Endothelial cell of umbilical vein (primary cell): ENCODE measurements around the gene NWD2. TPM values are rescaled to one million over a fixed set of nuclear protein-coding genes. Genes with fewer than 3 reads are reported as not detected.

Experiments used
- BruUV-seq: library from RNA; stranded (reverse); fragments of 400-500 nt; replicated peaks from 2 replicates; lab custom pipeline; 2021; lab: Mats Ljungman, UMichigan
- CTCF ChIA-PET: fragments of 300-600, 350-600 bp; sonication (Branson Sonifier 250); formaldehyde crosslinking; loops from one replicate; lab custom pipeline; 2021; ENCODE audit warnings: antibody characterized with exemption, inconsistent platforms; lab: Charles Lee
- POLR2A ChIA-PET: fragments of 300-600, 350-600 bp; sonication (Branson Sonifier 250); formaldehyde crosslinking; loops from one replicate; lab custom pipeline; 2021; ENCODE audit warnings: antibody characterized with exemption, inconsistent platforms; lab: Charles Lee
- DNase-seq: peaks from one replicate; pipeline ENCODE4 v3.0.0-alpha.2; 2011; ENCODE audit warnings: low read depth, low spot score
- FAIRE-seq: peaks from 2 replicates; lab custom pipeline; 2011; peaks lifted over from hg19 to GRCh38; lab: Jason Lieb, UNC
- H2AFZ ChIP-seq: 2 replicates; pipeline ENCODE4 v1.6.0; 2012; ENCODE audit warnings: low read depth, low read length, control low read depth, inconsistent platforms
- H3K27ac ChIP-seq: 2 replicates; pipeline ENCODE4 v1.5.1; 2011; ENCODE audit warnings: low read depth, mild to moderate bottlenecking, control low read depth, low read length, moderate library complexity; ENCODE audit not compliant: insufficient read depth
- H3K27me3 ChIP-seq, 2 experiments: 2 replicates each; pipeline versions ENCODE4 v1.6.0 to v1.6.1; 2011; ENCODE audit warnings: low read length in 2 of 2, mixed read lengths in 1 of 2; ENCODE audit not compliant: control insufficient read depth in 2 of 2, insufficient read depth in 2 of 2
- H3K36me3 ChIP-seq, 2 experiments: 2 replicates in 1 of 2; 3 replicates in 1 of 2; pipeline ENCODE4 v1.5.1; 2011; ENCODE audit warnings: low read length in 2 of 2, mild to moderate bottlenecking in 1 of 2, moderate library complexity in 1 of 2; ENCODE audit not compliant: control insufficient read depth in 2 of 2, insufficient read depth in 2 of 2; ENCODE audit errors: extremely low read depth in 1 of 2
- H3K4me1 ChIP-seq: 3 replicates; pipeline ENCODE4 v1.5.1; 2011; ENCODE audit warnings: mild to moderate bottlenecking, low read length; ENCODE audit not compliant: control insufficient read depth, insufficient read depth; ENCODE audit errors: extremely low read depth
- H3K4me2 ChIP-seq: 2 replicates; pipeline ENCODE4 v1.6.1; 2011; ENCODE audit warnings: low read length, control low read depth, mixed read lengths; ENCODE audit not compliant: insufficient read depth
- H3K4me3 ChIP-seq, 3 experiments: fragments of 200-600 bp in 1 of 3; sonication (generic), shearing (Covaris generic) in 1 of 3; replicated peaks in 1 of 3; 2 replicates each; pipeline ENCODE4 v1.5.1; 2011 to 2016; ENCODE audit warnings: control low read depth in 3 of 3, low read length in 3 of 3, mild to moderate bottlenecking in 2 of 3, inconsistent platforms in 1 of 3, low read depth in 1 of 3, moderate library complexity in 1 of 3; ENCODE audit not compliant: insufficient read depth in 1 of 3
- H3K79me2 ChIP-seq: 2 replicates; pipeline ENCODE4 v1.6.0; 2012; ENCODE audit warnings: low read length, inconsistent platforms; ENCODE audit not compliant: control insufficient read depth, insufficient read depth
- H3K9ac ChIP-seq: replicated peaks from 2 replicates; pipeline ENCODE3; 2011; ENCODE audit warnings: low read length, control low read depth; ENCODE audit not compliant: insufficient read depth; ENCODE audit errors: extremely low read depth
- H3K9me1 ChIP-seq: replicated peaks from 3 replicates; pipeline ENCODE4 v1.6.0; 2011; ENCODE audit warnings: mild to moderate bottlenecking, low read length; ENCODE audit not compliant: control insufficient read depth, insufficient read depth; ENCODE audit errors: extremely low read depth
- H3K9me3 ChIP-seq: replicated peaks from 2 replicates; pipeline ENCODE4 v1.5.1; 2012; ENCODE audit warnings: low read length, inconsistent platforms; ENCODE audit not compliant: control insufficient read depth, insufficient read depth
- H4K20me1 ChIP-seq: replicated peaks from 2 replicates; pipeline ENCODE3; 2011; ENCODE audit warnings: mild to moderate bottlenecking, low read length; ENCODE audit not compliant: control insufficient read depth, insufficient read depth; ENCODE audit errors: extremely low read depth
- EZH2 ChIP-seq: IDR thresholded peaks from 2 replicates; pipeline ENCODE4 v1.6.1; 2012; ENCODE audit warnings: borderline replicate concordance, low read depth, mild to moderate bottlenecking, moderate library complexity, low read length, inconsistent platforms; ENCODE audit not compliant: severe bottlenecking
- FOS ChIP-seq: IDR thresholded peaks from 2 replicates; pipeline ENCODE4 v1.6.1; 2011; ENCODE audit warnings: mild to moderate bottlenecking, low read length, moderate library complexity, borderline replicate concordance; ENCODE audit not compliant: insufficient read depth
- GATA2 ChIP-seq: IDR thresholded peaks from 2 replicates; pipeline ENCODE4 v1.7.0; 2011; ENCODE audit warnings: low read depth, mild to moderate bottlenecking, moderate library complexity, mixed read lengths, low read length; ENCODE audit not compliant: insufficient read length, insufficient read depth
- JUN ChIP-seq: IDR thresholded peaks from 2 replicates; pipeline ENCODE4 v1.6.1; 2011; ENCODE audit warnings: borderline replicate concordance, low read depth; ENCODE audit not compliant: insufficient read length, insufficient read depth
- MAX ChIP-seq: IDR thresholded peaks from 2 replicates; pipeline ENCODE4 v1.6.1; 2011; ENCODE audit not compliant: insufficient read depth, insufficient read length
- MYC ChIP-seq: IDR thresholded peaks from one replicate; pipeline ENCODE4 v1.6.1; 2011; ENCODE audit warnings: mild to moderate bottlenecking, low read depth, low read length
- POLR2A ChIP-seq: IDR thresholded peaks from 2 replicates; pipeline ENCODE4 v1.6.1; 2012; ENCODE audit warnings: low read depth, mild to moderate bottlenecking, control low read depth, low read length
- POLR2AphosphoS5 ChIP-seq: IDR thresholded peaks from 2 replicates; pipeline ENCODE4 v1.6.1; 2012; ENCODE audit warnings: low read depth, mild to moderate bottlenecking, control low read depth, low read length, moderate library complexity; ENCODE audit not compliant: insufficient read depth
- dilution Hi-C: fragments of 300-500 bp; cut with MboI; formaldehyde crosslinking; loops from one replicate; pipeline ENCODE4 v1.15.0; 2019; ENCODE audit warnings: low sequenced_read_pairs; ENCODE audit not compliant: extremely low pct_ligation_motif_present
- intact Hi-C: fragments of 100-400 bp; cut with micrococcal nuclease; formaldehyde crosslinking; loops from one replicate; pipeline ENCODE4 v1.10.0; 2022
- polyA plus RNA-seq, 4 experiments: library from polyadenylated mRNA; depleted of rRNA in 3 of 4; stranded (reverse) in 3 of 4; unstranded in 1 of 4; fragments of >200 nt; gene quantifications; 2 replicates each; pipeline versions ENCODE4 v1.2.1 to v1.2.3, GENCODE V29; 2011 to 2012; ENCODE audit warnings: missing spikeins in 1 of 4
- total RNA-seq: library from RNA; stranded (reverse); gene quantifications from 2 replicates; pipeline ENCODE4 v1.2.3, GENCODE V29; 2021
- TF ChIP-seq, protein P1 (sequence below), 2 donors: IDR thresholded peaks; 1 replicate in 1 of 2; 2 replicates in 1 of 2; pipeline ENCODE4 v1.5.1; 2011; ENCODE audit warnings: low read length in 2 of 2, mild to moderate bottlenecking in 2 of 2, moderate library complexity in 2 of 2, control low read depth in 1 of 2, inconsistent platforms in 1 of 2, low read depth in 1 of 2; ENCODE audit not compliant: insufficient read depth in 1 of 2; ENCODE audit errors: extremely low read depth in 1 of 2

NWD2 gene
- total and polyA plus RNA-seq, 2 donors (not counting 3 experiments of a cell fraction or from before 2014, with no cell fraction given): not detected

DNA sequence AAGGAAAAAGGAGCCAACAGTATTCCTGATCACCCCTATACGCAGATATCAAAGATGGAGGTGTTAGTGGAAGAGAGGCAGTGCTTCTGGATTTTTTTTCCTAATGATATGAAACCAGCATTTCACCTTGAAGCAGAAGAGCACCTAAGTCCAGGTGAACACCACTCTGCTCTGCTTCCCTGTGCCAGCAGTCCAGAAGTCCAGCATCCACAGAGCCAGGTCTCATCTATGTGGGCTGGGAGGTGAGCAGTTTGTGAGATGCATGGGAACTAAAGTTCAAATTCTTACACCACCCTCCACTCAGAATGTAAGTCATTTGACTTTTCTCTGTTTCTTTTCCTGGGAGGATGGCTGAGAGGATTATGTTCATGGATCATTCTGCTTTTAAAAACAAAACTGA lies 239.1 kb downstream of the NWD2 start:
- dilution Hi-C loops: no loop called here
- Histone ChIP-seq H3K27ac (no peak overlapping the region), H4K20me1 (no peaks in the 10 kb centered on the region), H2AFZ (no peak overlapping the region), H3K9ac (no peak overlapping the region), H3K79me2 (no peaks in the 10 kb centered on the region), H3K4me3 (no peak overlapping the region), H3K27me3 (no peaks in the 10 kb centered on the region), H3K4me2 (no peak overlapping the region), H3K9me3 (no peaks in the 10 kb centered on the region), H3K36me3 (no peaks in the 10 kb centered on the region), H3K4me1 (no peaks in the 10 kb centered on the region), H3K9me1 (no peaks in the 10 kb centered on the region)
- FAIRE-seq (no peak), DNase-seq (no peak)
- intact Hi-C loops: no loop called here
- POLR2A ChIA-PET: no interaction called here
- CTCF ChIA-PET: no interaction called here
- TF ChIP-seq JUN (no peak), POLR2AphosphoS5 (no peak), EZH2 (no peak), POLR2A (no peak), GATA2 (no peak), FOS (no peak), MAX (no peak), MYC (no peak)
- TF ChIP-seq, protein P1, sequence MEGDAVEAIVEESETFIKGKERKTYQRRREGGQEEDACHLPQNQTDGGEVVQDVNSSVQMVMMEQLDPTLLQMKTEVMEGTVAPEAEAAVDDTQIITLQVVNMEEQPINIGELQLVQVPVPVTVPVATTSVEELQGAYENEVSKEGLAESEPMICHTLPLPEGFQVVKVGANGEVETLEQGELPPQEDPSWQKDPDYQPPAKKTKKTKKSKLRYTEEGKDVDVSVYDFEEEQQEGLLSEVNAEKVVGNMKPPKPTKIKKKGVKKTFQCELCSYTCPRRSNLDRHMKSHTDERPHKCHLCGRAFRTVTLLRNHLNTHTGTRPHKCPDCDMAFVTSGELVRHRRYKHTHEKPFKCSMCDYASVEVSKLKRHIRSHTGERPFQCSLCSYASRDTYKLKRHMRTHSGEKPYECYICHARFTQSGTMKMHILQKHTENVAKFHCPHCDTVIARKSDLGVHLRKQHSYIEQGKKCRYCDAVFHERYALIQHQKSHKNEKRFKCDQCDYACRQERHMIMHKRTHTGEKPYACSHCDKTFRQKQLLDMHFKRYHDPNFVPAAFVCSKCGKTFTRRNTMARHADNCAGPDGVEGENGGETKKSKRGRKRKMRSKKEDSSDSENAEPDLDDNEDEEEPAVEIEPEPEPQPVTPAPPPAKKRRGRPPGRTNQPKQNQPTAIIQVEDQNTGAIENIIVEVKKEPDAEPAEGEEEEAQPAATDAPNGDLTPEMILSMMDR (IDR thresholded peaks at IDR 0.05; ENCODE audit: extremely low read depth in 1 of 2, insufficient read depth in 1 of 2, low read depth in 1 of 2, low read length in 2 of 2): no peak
- no TSS peak for BruUV-seq
